SH-SY5Y (cell line): Measurements from ENCODE around the gene RNGTT.

Experiments
- GATA2 ChIP-seq: IDR thresholded peaks from 2 replicates; pipeline ENCODE4 v1.6.1; 2011; ENCODE audit warnings: mild to moderate bottlenecking, low read depth, low read length
- GATA3 ChIP-seq: IDR thresholded peaks from 2 replicates; pipeline ENCODE4 v1.6.1; 2011; ENCODE audit warnings: low read depth, mild to moderate bottlenecking, low read length, moderate library complexity

GRCh38 chr6:88848870-88849269, 114.5 kb downstream of the RNGTT start:
- peak; percentile 44; the same call in 1 of the 2 replicates for TF ChIP-seq GATA2
- TF ChIP-seq GATA3, result peak; percentile 56; the same call in 1 of the 2 replicates
